Ectodermal cell (in vitro differentiated cells): ENCODE data around the gene NOP53.
A peak's percentile ranks its signal among the peaks of the same experiment; 100 is the strongest.
"Not testable (repeated sequence)": the region's sequence is repeated elsewhere in the genome, so short reads cannot be mapped to it uniquely, and the experiment has no call there.

Experiments used
- H3K27ac ChIP-seq: 2 replicates; pipeline ENCODE4 v1.7.0; 2013; ENCODE audit warnings: mild to moderate bottlenecking, low read depth, low read length; ENCODE audit not compliant: insufficient read depth, poor library complexity, severe bottlenecking
- H3K27me3 ChIP-seq: 2 replicates; pipeline ENCODE4 v1.7.0; 2013; ENCODE audit warnings: mild to moderate bottlenecking, low read length; ENCODE audit not compliant: insufficient read depth, control insufficient read depth, poor library complexity, severe bottlenecking
- H3K36me3 ChIP-seq: one replicate; pipeline ENCODE4 v1.7.0; 2013; ENCODE audit warnings: low read length; ENCODE audit not compliant: control insufficient read depth, insufficient read depth
- H3K4me1 ChIP-seq: one replicate; pipeline ENCODE4 v1.7.0; 2013; ENCODE audit warnings: low read length; ENCODE audit not compliant: control insufficient read depth, insufficient read depth
- H3K4me3 ChIP-seq: 2 replicates; pipeline ENCODE4 v1.7.0; 2013; ENCODE audit warnings: low read depth, low read length, control low read depth; ENCODE audit not compliant: insufficient read depth
- H3K9me3 ChIP-seq: 2 replicates; pipeline ENCODE4 v1.7.0; 2013; ENCODE audit warnings: mild to moderate bottlenecking, low read length, moderate library complexity; ENCODE audit not compliant: control insufficient read depth
- WGBS, 2 experiments: methylation state at CpG; one replicate each; pipeline ENCODE4 v1.1.7; 2013; ENCODE audit warnings: missing lambda C conversion rate in 2 of 2; 5-methylcytosine and 5-hydroxymethylcytosine counted together

The NOP53 gene

DNA sequence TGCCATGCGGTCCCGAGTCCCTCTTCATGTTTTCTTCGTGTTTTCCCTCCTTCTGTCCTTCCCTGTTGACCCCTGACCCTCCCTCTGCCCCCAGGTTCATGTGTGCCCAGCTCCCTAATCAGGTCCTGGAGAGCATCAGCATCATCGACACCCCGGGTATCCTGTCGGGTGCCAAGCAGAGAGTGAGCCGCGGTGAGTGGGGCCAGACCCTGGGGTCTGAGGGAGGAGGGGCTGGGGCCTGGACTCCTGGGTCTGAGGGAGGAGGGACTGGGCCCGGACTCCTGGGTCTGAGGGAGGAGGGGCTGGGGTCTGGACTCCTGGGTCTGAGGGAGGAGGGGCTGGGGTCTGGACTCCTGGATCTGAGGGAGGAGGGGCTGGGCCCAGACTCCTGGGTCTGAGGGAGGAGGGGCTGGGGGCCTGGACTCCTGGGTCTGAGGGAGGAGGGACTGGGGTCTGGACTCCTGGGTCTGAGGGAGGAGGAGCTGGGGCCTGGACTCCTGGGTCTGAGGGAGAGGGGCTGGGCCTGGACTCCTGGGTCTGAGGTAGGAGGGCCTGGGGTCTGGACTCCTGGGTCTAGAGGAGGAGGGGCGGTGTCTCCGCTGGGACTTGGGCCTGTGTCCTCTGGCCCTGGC, 26.8 kb upstream of the NOP53 start:
- WGBS, 2 experiments, result 84 to 88% methylated on average over 11 of the region's 11 CpGs
- H3K9me3 ChIP-seq, H3K36me3 ChIP-seq, H3K27me3 ChIP-seq, H3K4me1 ChIP-seq, H3K4me3 ChIP-seq, H3K27ac ChIP-seq: not testable (repeated sequence)

DNA sequence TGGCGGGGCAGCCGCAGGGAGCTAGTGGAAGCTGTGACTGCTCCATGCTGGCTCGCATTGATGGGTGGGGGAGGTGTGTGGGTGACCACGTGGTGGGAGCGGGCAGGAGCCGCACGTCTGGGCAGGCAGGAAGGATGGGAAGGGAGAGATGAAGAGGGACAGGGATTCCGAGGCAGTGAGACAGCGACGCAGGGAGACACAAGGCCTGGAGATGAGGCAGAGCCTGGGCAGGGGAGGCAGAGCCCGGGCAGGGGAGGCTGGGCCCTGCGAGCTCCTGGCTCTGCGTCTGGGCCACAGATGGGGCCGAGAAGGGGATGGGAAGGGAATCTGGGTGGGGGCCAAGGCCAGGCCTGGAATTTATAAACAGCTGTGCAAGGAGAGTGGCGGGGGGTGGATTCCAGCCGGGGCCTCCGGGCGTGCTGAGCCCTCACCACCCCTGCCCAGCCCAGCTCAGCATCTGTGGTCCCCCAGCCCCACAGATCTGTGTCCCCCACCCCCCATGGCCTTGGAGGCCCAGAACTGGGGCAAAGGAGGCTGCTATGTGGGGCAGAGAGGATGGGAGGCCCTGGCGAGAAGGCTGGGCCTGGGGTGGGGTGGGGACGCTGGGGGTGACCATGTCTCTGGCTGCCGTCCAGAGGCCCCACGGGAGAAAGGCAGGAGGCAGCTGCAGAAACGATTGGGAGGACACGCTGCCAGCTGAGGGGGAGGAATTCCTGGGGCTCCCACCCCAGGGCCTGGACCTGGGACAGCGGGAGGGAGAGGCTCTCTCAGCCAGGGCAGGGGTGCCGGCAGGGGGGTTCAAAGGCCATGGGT, 26.1 kb upstream of the NOP53 start:
- Histone ChIP-seq H3K4me3 (no peak overlapping the region), H3K36me3 (no peaks in the 10 kb centered on the region), H3K4me1 (no peaks in the 10 kb centered on the region), H3K27ac (no peak overlapping the region), H3K9me3 (no peaks in the 10 kb centered on the region), H3K27me3 (no peaks in the 10 kb centered on the region)
- WGBS, 2 experiments, result 65 to 69% methylated on average over 26 of the region's 26 CpGs

DNA sequence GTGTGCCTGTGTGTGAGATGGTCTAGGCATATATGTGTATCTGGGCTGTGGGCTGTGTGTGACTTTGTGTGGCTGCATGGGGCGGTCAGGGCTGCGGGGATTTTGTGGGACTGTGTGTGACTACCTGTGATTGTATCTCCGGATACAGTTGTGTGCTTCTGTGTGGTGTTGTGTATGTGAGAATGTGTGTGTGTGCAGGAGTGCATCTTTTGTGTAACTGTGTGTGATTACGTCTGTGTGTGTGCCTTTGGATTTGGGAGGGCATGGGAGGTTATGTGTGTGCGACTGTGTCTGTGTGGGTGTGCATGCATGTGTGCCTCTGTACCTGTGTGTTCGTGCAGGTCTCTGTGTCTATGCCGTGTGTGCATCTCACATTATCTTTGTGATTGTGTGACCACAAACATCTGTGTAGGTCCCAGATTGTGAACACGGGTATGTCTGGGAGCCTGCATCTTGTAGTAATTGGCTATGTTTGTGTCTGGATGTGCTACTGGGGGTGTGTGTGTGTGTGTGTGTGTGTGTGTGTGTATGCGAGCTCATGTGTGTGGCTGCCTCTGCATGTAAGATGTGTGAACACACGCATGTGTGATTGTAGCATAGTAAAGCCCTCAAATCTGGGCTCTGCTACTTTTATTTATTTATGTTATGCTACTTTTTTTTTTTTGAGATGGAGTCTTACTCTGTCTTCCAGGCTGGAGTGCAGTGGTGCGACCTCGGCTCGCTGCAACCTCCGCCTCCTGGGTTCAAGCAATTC, 24.5 kb upstream of the NOP53 start:
- Histone ChIP-seq H3K27me3 (no peaks in the 10 kb centered on the region), H3K27ac (no peak overlapping the region), H3K9me3 (no peaks in the 10 kb centered on the region), H3K36me3 (no peaks in the 10 kb centered on the region), H3K4me1 (no peaks in the 10 kb centered on the region), H3K4me3 (no peak overlapping the region)
- 94% methylated on average over 14 of the region's 14 CpGs for WGBS, 2 experiments

DNA sequence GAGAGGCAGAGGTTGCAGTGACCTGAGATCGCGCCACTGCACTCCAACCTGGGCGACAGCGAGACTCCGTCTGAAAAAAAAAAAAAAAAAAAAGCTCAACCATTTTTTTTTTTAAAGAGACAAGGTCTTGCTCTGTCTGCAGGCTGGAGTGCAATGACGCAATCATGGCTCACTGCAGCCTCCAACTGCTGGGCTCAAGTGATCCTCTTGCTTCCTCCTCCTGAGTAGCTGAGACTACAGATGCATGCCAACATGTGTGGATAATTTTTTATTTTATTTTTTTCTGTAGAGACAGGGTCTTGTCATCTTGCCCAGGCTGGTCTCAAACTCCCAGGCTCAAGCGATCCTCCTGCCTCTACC, 21.8 kb upstream of the NOP53 start:
- H3K27ac ChIP-seq, result no peak overlapping the region
- H3K36me3 ChIP-seq, result no peaks in the 10 kb centered on the region
- WGBS, 2 experiments, result 71 to 80% methylated on average over 7 of the region's 7 CpGs
- H3K9me3 ChIP-seq, result no peaks in the 10 kb centered on the region
- no peaks in the 10 kb centered on the region for H3K27me3 ChIP-seq
- no peaks in the 10 kb centered on the region for H3K4me1 ChIP-seq
- no peak overlapping the region for H3K4me3 ChIP-seq

DNA sequence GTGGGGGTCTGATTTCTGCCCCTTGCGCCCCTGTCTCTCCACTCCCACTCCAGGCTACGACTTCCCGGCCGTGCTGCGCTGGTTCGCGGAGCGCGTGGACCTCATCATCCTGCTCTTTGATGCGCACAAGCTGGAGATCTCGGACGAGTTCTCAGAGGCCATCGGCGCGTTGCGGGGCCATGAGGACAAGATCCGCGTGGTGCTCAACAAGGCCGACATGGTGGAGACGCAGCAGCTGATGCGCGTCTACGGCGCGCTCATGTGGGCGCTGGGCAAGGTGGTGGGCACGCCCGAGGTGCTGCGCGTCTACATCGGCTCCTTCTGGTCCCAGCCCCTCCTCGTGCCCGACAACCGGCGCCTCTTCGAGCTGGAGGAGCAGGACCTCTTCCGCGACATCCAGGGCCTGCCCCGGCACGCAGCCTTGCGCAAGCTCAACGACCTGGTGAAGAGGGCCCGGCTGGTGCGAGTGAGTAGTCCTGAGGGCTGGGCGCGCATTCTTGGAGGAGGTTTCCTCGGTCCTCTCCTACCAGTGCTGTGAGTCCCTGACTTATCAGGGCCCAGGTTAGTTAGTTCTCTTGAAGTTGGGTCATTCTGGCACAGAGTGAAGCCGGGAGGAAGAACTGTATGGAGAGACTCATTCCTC, 19.5 kb upstream of the NOP53 start:
- Histone ChIP-seq H3K27me3 (peaks cover 12% of the 10 kb centered on the region), H3K4me3 (no peak overlapping the region)

DNA sequence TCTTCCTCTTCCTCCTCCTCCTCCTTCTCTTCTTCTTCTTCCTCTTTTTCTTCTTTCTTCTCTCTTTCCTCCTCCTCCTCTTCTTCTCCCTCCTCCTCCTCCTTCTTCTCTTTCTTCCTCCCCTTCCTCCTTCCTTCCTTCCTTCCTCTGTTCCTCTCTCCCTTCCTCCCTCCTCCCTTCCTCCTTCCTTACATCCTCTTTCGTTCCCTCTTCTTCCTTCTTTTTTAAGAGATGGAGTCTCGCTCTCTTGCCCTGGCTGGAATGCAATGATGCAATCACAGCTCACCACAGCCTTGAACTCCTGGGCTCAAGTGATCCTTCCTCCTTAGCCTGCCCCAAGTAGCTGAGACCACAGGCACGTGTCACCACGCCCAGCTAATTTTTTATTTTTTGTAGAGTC, 18.9 kb upstream of the NOP53 start:
- H3K27ac ChIP-seq, result no peak overlapping the region
- 94 to 96% methylated on average over 4 of the region's 4 CpGs for WGBS, 2 experiments
- peaks cover 12% of the 10 kb centered on the region for H3K27me3 ChIP-seq
- no peaks in the 10 kb centered on the region for H3K9me3 ChIP-seq
- no peaks in the 10 kb centered on the region for H3K36me3 ChIP-seq
- H3K4me3 ChIP-seq, result no peak overlapping the region
- H3K4me1 ChIP-seq, result peaks cover 6% of the 10 kb centered on the region

More for the DNA sequence above, 19.5 kb upstream of the NOP53 start:
- no peak overlapping the region for H3K27ac ChIP-seq
- 95 to 96% methylated on average over 48 of the region's 48 CpGs for WGBS, 2 experiments
- H3K9me3 ChIP-seq, result no peaks in the 10 kb centered on the region
- no peaks in the 10 kb centered on the region for H3K36me3 ChIP-seq
- H3K4me1 ChIP-seq, result peaks cover 6% of the 10 kb centered on the region

DNA sequence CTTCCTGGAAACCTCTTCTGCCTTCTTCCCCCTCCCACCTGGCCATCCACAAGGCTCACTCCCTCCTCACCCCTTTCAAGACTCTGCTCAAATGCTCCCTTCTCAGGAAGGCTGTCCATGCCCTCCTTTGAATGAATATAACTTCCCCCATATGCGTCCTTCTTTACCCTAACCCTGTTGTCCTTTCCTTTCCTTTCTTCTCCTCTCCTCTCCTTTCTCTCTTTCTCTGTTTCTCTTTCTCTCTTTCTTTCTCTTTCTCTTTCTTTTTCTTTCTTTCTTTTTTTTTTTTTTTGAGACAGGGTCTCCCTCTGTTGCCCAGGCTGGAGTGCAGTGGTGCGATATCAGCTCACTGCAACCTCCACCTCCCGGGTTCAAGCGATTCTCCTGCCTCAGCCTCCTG, 17.1 kb upstream of the NOP53 start:
- H3K36me3 ChIP-seq, H3K4me1 ChIP-seq, H3K4me3 ChIP-seq, H3K27ac ChIP-seq, H3K9me3 ChIP-seq: not testable (repeated sequence)
- 93 to 96% methylated on average over 4 of the region's 4 CpGs for WGBS, 2 experiments
- peaks cover 12% of the 10 kb centered on the region for H3K27me3 ChIP-seq

DNA sequence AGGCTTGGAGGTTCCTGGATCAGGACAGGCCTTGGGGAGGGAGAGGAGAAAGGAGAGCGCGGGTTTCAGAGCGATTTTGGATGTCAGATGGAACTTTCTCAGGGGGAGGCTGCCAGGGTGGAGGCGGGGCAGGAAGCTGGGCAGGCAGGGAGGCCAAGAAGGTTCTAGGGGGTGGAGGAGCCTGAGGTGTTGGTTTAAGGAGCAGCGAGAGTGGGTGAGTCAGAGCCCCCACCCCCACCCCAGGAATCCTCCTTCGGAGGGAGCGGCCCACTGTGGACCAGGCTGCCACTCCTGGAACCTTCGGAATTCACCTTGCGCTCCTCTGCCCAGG, 15.9 kb upstream of the NOP53 start:
- Histone ChIP-seq H3K36me3 (no peaks in the 10 kb centered on the region), H3K4me1 (peaks cover 6% of the 10 kb centered on the region), H3K9me3 (no peaks in the 10 kb centered on the region), H3K4me3 (peak overlapping the region; percentile 39), H3K27ac (no peak overlapping the region), H3K27me3 (peaks cover 12% of the 10 kb centered on the region)
- WGBS, 2 experiments, result 6 to 9% methylated on average over 9 of the region's 9 CpGs

DNA sequence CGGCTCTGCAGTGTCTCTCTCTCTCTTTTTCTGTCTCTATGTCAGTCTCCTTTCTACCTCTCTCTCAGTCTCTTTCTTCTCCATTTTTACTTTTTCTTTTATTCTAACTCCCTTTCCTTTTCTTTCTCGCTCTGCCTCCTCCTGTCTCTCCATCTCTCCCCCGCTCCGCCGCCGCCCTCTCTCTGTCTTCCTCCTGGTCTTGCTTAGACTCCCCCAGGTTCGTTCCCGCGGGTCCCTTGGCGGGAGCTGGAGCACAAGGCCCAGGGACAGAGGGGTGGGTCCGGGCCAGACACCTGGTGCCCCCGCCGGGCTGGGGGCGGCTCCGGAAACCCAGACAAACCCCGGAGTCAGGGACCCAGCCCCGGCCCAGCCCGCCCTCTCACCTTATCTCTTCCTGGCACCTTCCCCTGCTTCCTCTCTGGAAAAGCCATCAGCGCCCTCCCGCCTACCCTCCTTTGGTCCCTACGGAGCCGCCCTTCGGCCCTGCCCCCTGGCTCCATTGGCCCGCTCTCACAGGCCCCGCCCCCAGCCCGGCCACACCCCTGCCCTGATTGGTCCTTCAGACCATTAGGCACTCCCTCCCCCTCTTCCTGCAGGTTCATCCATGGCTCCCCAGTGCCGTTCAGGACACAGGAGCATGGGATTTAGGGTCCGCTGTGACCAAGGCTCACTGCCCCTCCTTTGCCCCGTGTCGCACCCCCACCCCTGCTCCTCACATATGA, 15.4 kb upstream of the NOP53 start:
- Histone ChIP-seq H3K27ac (no peak overlapping the region), H3K4me3 (peak overlapping the region; percentile 39)

More for the DNA sequence above, 15.4 kb upstream of the NOP53 start:
- WGBS, 2 experiments, result 11% methylated on average over 30 of the region's 30 CpGs
- H3K36me3 ChIP-seq, result no peaks in the 10 kb centered on the region
- peaks cover 6% of the 10 kb centered on the region for H3K4me1 ChIP-seq
- H3K9me3 ChIP-seq, result no peaks in the 10 kb centered on the region
- H3K27me3 ChIP-seq, result peaks cover 12% of the 10 kb centered on the region
